ENCODE measurements around the gene ELK4.

ELK4 gene

GRCh38 chr1:205676002-205676401 is 44.2 kb upstream of the ELK4 start:
- no peak for TF ChIP-seq CTCF (IDR thresholded peaks at IDR 0.05; ENCODE audit: borderline replicate concordance, insufficient read depth, low read depth, low read length)
- H3K4me3 ChIP-seq (ENCODE audit: low read depth, low read length): no peak overlapping the region

DNA sequence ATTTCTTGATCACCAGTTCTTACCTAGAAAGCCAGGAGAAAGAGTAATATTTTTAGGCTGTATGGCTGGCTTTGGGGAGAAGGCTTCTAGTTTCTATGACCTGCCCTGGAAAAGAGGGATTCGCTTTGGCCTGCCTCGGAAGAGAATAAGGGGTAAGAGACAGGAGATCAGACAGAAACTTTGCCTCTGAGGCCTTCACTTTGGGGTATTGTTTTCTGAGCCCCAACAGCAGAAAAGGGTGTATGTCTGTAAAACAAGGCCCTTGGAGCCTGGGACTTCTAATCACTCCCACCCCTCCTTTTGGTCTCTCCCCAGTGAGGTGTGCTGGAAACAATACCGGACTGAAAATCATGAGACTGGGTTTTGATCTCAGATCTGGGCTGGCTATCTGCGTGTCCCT is 43.4 kb upstream of the ELK4 start:
- TF ChIP-seq CTCF (IDR thresholded peaks at IDR 0.05; ENCODE audit: borderline replicate concordance, insufficient read depth, low read depth, low read length): no peak

DNA sequence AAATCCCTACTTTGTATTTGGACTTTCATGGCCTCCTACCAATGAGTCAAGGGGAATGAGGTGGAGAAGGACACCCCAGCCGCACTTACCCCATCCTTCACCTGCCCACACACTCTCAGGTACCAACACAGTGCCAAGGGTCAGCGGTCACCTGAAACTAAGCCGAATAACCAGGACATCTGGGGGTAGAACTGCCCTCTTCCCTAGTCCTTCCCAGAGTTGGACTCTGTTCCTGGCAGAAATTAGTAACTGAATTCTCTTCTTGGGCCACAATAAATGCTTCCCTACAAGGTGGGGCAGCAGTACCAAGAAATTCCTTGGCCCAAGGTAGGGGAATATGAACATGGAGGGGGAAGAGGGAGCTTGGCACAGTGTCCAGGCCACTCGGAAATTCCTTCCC is 41.2 kb upstream of the ELK4 start:
- no peak for TF ChIP-seq CTCF (IDR thresholded peaks at IDR 0.05; ENCODE audit: borderline replicate concordance, insufficient read depth, low read depth, low read length)

More for the DNA sequence above, 43.4 kb upstream of the ELK4 start:
- H3K4me3 ChIP-seq (ENCODE audit: low read depth, low read length): no peak overlapping the region

GRCh38 chr1:205672395-205672889 is 40.6 kb upstream of the ELK4 start:
- no peak overlapping the region for H3K4me3 ChIP-seq (ENCODE audit: low read depth, low read length)
- no peak for TF ChIP-seq CTCF (IDR thresholded peaks at IDR 0.05; ENCODE audit: borderline replicate concordance, insufficient read depth, low read depth, low read length)

More for the DNA sequence above, 41.2 kb upstream of the ELK4 start:
- H3K4me3 ChIP-seq (ENCODE audit: low read depth, low read length): no peak overlapping the region

DNA sequence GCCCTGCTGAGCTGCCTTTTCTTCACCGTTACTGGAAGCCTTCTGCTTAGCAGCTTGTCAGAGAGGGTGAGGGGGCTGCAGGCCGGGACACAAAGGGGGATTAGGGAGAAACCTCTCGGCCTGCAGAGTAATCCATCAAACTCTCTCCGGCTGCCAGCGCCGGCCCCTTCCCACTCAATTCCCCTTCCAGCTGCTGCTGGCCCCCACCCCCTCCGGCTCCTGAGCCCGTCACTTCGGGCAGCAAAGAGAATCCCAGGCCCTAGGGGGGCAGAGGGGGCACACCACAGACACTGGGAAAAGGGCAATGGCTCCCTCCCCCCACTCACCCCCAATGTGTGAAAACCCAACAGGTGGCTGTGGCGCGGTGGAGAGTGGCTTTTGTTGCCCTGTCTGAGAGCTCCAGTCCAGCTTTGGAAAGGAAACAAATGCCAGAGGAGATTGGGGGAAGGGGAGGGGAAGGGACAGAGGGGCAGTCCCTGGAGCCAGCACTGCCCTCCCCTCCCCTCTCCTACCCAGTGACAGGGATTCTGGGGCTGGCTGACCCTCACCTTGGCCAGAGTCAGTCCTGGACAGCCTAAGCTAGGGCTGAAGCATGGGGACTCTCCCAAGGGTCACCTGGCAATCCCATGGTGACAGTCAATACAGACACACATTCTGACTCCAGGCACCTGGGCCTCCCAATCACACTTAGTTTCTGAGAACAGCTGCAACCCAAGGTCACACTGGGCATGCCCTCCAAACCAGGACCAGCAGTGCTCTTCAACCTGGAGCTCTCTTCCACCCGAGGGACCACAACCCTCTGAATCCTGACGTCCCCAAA is 39.0 kb upstream of the ELK4 start:
- no peak overlapping the region for H3K4me3 ChIP-seq (ENCODE audit: low read depth, low read length)
- TF ChIP-seq CTCF (IDR thresholded peaks at IDR 0.05; ENCODE audit: borderline replicate concordance, insufficient read depth, low read depth, low read length): no peak

DNA sequence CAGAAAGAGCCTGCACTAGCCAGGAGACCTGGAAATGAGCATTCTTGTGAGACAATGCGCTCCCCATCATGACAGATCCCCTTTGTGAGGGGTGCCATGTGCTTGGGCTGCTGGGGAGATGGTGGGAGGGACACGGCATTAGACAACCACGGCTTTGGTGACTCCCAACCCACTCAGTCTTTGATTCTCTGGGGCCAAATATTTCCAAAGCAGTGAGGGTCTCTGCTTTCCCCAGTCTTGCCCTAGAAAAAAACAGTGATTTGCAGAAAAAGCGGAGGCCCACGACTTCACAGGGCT is 38.3 kb upstream of the ELK4 start:
- no peak for TF ChIP-seq CTCF (IDR thresholded peaks at IDR 0.05; ENCODE audit: borderline replicate concordance, insufficient read depth, low read depth, low read length)
- H3K4me3 ChIP-seq (ENCODE audit: low read depth, low read length): no peak overlapping the region

Measured in GM12875 (cell line).